Measurements from ENCODE around the gene ABCA12.

Gene ABCA12

DNA sequence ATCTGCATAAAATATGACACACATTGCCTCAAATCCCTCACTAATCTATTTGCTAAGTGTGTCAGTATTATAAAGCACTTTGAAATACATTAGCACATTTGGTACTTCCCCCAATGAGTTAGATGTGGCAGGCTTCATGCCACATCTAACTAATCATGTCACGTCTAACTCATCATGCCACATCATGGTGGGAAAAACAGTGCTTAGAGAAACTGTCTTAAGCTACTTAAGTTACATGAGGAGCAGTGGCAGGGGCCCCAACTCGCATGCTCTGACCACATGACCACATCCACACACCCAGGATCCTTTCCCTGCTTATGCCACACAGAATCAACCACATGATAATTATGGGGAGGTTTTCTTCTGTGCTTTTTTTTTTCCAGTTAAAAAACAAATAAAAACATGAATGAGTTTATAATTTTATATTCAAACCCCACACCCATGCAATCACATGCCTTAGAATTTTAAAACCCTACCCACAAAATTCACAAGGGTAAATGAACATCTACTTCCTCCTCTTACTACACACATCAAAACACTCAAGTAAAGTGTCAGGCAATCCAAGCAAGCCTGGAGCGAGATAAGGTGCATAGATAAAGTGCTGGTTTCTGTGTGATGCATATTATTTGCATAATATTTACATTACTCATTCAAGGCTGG is 1.6 kb downstream of the ABCA12 start:
- DNase-seq: no peak

DNA sequence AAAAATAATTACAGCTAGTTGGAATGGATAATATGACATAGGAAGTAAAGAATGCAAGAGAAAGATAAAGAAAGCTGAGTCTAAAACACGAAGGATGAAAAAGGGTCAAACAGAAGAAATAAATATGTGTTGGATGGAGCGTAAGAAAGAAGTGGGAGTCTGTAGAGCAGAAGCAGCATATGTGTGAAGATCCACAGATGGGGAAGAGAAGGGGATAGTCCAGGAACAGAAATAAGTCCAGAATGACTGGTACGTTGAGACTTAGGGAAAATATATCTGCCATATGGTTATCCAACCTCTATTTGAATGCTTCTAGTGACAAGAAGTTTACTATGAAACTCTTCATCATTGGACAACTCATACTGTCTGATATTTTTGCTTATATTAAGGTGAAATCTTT is 18.0 kb downstream of the ABCA12 start:
- no peak for DNase-seq

DNA sequence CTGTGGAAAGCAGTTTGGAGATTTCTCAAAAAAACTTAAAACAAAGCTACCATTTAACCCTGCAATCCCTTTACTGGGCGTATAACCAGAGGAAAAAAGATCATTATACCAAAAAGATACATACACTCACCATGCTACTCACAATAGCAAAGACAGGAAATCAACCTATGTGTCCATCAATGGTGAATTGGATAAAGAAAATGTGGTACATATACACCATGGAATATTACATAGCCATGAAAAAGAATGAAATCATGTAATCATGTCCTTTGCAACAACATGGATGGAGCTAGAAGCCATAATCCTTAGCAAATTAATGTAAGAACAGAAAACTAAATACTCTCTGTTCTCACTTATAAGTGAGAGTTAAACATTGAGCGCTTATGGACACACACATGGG is 18.6 kb downstream of the ABCA12 start:
- DNase-seq: no peak

DNA sequence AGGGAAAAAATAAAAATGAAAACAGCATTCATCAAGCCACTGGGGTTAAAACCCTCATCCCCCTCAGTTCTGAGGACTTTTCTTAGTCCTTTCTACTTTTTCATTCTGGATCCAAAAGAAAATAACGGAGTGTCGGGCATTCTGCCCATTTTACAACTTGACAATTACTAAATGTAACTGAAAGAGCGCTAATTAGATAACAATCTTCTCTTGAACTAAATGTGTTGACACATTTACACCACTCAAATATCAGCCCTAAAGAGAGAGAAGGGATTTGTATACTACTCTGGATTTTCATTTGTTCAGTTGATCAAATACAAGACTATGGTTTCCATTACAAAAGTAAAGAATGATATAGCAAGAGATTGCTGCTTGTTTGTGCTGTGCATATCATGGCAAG is 27.5 kb downstream of the ABCA12 start:
- no peak for DNase-seq

DNA sequence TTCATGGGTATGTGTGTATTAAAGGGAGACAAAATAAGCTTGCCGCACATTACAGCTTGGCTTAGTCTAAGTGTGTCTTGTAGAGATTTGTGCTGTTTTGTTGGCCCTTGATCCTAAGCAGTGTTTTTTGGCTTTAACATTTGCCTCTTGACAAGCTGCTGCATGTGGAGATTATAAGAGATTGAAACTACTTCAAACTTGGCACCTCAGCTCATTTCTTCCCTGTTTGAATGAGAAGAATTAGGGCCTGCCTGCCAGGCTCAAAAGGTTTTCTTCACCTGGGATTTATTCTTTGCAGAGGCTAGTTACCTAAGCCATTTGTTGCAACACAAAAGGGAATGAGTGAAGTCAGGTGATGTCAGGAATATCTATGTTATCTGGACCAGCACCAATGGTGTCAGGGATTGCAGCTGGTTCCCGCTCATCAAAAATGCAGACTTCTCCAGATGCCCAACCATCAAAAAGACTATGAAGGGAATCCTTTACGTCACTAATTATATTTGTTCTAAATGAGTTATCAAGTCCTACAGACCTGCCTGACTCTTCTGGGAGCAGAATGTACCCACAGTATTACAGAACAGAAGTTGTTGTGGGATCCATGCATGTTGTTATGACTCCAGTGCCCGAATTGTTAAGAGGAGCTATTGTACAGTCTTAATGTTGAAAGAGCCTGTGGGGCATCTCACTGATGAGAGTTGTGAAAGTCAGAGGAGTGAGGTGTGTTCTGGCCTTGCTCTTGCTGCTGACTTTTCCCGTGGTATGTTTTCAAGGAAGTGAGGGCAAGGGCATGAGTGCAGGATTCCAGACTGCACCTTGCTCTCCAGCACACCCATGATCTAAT is 31.0 kb downstream of the ABCA12 start:
- no peak for DNase-seq

DNA sequence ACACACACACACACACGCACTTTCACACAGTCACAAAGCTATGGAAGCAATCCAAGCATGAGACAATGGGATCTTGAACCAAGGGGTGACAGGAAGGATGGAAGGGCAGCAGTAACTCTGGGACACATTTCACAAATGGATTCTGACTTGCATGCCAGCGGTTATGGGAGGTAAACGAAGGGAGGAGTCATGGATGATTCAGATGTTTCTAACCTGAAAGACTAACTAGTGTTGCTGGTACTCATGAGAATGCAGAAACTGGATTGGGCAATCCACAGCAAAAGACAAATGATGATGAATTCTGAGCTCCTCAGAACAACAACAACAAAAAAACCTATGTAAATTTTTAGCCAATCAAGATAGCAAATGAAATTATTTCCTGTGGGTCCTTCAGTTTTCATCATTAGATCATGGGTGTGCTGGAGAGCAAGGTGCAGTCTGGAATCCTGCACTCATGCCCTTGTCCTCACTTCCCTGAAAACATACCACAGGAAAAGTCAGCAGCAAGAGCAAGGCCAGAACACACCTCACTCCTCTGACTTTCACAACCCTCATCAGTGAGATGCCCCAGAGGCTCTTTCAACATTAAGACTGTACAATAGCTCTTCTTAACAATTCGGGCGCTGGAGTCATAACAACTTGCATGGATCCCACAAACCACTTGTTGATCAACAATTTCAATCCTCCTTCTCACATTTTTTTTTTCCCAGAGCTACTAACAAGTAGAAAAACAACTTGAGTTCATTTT is 32.6 kb downstream of the ABCA12 start:
- DNase-seq: no peak

DNA sequence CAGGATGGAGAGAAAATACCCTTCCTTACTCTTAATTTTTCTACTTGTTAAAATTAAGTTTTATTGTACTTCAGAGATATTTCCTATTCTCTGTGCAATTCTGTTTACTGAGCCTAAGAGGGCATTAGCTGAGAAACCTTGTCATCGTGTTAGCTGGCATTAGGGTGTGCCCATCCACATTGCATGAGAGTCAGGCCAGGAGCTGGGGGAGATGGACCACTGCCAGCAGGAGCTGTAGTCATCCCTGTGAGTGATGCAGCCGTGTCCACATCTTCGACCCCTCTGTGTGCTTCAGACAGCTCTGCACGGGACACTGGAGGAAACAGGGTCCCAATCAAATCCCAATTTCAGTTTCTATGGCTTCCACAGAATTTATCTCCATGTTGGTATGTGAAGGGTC is 34.2 kb downstream of the ABCA12 start:
- no peak for DNase-seq

DNA sequence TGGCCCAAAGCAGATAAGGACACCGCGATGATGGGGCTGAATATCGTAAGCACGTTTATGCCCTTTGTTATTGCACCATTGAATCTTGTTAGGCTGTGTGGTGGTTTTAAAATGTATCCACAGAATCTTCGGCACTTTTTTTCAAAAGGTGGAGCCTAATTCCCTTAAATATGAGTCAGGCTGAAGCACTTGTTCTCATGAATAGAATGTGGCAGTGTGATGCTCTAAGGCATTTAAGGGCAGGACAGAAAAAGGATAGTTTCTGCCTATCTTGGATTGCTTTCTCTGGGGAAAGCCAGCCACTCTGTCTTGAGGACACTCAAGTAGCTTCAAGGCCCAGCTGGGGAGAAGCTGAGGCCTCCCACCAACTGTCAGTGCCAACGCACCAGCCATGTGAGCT is 39.6 kb downstream of the ABCA12 start:
- DNase-seq: no peak

DNA sequence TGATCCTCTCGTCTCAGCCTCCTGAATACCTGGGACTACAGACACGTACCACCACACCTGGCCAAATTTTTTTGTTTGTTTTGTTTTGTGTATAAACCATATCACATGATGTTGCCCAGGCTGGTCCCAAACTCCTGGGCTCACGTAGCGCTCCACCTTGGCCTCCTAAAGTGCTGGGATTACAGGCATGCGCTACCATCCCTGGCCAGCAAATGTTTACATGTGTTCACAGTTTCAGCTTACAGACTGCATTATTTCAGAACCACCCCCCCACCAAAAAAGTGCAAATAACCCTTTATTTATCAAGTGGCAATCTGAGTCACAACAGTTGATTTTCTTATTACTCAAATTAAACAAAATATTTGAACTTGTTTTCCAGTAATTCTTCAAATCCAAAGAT is 54.3 kb downstream of the ABCA12 start:
- no peak for DNase-seq

DNA sequence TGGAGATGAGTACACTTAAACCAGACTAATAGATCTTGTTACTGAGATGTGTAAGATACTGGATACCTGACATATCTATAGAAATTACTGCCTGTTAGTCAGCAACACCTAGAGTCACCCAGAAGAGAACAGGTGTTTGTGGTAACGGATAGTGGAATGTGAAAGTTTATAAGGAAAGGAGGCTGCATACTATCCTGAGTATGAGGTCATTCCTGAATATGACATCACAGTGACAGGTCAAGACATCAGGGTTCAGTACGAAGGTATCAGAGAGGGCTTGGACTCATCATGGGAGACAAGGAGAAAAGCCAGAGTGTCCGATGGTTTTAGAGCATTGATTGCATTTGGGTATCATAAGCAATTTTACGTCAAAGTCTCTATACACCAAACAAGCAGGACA is 55.3 kb downstream of the ABCA12 start:
- DNase-seq: no peak

DNA sequence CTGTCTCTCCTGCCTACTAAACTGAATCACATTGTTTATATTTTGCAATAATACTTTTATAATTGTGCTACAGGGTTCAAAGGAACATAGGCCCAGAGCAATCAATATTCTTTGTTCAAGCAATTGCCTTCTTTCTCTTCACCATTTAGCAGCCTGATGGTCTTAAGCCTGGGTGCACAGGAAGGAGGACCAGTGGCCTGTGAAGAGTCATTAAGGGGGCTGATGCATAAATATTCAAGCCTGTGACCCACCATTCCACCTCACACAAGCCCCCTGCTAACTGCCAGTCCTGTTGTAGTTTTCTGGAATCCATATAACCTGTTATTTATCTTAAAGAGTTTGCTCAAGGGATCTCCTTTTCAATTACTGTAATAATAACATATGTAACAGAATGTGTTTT is 56.0 kb downstream of the ABCA12 start:
- DNase-seq: no peak

DNA sequence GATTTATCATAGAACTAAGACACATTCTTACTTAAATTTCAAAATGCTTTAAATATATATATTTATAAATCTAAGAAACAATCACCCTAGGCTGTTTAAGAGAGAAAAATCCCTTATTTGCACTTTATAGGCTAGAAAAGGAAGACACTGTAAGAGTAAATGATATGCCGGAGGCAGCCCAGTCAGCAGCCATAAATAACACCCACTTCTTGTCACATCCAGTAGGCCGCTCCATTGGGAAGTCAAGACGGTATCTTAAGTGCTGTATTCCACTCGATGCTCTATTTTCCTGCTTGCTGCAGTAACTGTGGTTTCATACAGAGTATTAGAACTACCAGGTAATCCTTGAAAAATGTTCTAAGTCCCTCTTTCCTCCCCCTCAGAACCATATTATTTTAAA is 57.9 kb downstream of the ABCA12 start:
- no peak for DNase-seq

DNA sequence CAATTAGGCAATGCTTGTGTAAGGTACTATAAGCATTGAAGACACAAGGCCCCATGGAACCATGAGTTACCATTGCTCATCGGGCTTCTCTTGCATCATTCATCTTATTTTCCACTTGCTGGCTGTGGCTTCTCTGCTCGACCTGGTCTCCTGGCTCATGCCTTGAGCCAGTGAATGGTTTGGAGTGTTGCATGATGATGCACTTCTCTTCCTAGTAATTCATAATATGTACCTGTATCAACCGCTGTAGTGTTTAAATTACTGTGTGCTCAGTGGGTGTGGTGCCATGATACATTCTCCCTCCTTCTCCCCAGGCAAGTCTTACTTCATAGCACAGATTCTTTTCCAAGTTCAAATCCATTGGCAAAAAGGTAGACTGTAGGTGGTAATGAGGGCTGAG is 66.8 kb downstream of the ABCA12 start:
- no peak for DNase-seq

DNA sequence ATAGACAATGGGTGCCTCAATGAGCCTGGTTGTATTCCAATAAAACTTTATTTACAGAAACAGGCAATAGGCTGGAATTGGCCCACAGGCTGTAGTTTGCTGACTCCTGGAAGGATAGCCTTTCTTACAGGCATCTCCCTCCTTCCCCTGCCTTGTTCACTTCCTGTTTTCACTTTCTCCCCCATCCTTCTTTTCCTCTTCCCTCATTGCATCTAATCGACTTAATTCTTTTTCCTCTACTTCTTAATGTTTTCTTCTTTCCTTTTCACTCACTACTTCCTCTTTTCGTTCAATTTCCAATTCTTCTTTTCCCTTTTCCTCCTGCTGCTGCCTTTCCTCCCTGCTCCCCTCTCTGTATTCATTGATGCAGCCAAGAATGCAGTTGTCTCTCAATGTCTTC is 70.0 kb downstream of the ABCA12 start:
- no peak for DNase-seq

DNA sequence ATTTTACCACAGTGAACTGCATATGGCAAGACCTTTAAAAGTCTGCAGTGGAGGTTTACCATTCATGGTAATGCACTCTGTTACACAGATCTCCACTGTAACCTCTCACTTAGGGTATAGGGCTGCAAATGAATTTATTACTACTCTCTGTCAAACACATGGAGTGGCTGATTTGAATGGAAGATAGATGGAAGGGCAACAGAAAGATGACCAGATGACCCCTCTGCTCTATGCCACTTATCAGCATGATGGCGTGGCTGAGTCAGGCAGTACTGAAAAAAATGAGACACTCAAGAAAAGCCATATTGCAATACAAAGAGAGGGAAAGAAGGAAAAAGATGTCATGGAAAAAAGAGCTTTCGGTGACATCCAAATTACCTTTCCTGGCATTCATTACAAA is 72.3 kb downstream of the ABCA12 start:
- no peak for DNase-seq

DNA sequence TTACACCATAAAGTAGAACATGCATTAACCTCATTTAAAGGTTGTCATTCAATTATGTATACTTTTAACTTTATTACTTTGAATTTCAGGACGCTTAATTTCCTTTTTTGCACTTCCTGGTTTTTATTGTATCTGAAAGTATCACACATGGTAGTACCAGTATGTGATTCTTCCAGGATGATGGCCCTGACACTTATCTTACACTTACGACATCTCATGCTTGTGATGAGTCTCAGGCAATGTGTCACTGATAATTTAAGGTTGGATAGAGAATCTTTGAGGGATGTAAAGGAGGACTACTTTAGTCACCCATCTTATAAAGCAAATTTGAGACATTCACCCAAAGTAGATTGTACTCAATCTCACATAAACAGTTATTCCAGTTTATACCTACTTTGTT is 74.9 kb downstream of the ABCA12 start:
- DNase-seq: no peak

DNA sequence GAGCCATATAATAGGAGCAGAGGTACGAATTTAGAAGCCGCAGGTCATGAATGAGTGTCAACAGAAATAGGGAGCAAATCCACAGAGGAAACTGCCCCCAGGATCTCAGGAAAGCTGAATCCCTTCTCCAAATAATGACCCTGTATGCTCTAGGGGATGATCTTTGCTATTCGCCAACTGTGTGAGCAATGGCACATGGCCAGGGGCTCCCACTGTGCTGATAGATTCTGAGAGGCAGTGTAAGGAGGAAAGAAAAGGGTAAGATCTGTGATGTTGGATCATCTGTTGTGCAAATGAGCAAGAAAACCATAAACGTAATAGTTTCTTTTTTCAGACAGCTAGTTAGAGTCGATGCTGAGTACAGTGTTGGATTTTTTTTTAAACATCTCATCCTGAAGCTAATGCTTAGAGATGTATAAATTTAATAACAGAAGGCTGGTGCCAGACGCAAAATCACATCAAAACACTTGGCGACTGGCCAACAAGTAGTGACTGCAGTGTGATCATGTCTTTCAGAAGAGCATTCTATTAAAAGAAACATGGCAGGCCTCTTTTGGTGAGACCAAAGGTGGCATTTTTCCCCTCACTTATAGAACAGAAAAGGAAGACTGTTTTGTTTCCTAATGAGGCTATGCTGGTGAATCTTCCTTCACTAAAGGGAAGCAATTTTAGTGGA is 77.4 kb downstream of the ABCA12 start:
- DNase-seq: peak; percentile 25 to 29

DNA sequence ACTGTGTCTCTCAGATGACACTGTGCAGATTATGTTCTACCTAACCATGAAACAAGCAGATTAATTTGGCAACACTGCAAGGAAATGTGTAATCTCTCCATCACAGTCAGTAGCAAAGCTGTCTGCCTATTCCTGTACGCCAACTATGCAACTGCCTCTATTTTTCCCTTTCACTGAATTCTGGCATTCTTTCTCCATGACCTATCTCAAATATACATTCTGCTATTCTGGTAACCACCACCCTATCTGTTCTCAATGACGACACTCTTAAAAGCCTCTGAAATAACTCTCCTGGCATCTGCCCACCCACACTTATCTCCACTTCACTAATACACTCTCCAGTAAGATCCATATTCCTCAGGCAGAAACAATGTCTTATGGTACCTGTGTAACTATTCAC is 78.7 kb downstream of the ABCA12 start:
- DNase-seq: no peak

DNA sequence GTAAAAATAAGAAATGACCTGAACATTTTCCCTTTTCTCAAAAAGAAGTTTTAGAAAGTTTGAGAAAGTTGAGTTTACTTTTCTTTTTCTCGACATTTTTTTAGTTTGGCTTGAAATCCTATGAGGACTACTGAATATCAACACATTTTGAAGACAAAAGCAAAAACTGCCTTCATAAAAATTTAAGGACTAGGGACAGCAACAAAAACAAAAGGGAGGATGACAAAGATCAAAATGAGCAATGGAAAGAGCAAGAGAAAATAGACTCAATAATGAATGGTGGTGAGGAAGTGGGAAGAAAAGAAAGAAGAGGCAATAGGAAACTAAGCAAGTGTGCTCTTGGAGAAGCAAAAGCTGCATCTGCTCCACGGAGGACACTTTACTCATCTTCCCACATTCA is 82.5 kb downstream of the ABCA12 start:
- no peak for DNase-seq

DNA sequence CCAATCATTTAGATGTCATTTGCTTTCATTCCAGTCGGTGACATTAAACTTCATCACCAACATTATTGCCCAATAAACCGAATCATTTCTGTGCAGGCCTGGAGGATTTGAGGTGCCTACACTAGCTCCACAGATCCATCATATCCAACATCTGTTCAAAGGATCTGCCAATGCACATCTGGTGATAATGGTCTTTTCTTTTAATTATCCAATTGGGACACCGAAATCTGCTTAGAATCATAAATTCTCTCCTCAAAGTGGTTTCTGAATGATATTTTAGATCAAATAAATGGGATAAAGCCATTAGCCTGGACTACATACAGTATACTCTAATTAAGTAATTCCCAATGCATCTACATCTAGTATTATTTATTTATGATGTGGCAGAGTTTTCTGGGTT is 85.6 kb downstream of the ABCA12 start:
- DNase-seq: no peak

DNA sequence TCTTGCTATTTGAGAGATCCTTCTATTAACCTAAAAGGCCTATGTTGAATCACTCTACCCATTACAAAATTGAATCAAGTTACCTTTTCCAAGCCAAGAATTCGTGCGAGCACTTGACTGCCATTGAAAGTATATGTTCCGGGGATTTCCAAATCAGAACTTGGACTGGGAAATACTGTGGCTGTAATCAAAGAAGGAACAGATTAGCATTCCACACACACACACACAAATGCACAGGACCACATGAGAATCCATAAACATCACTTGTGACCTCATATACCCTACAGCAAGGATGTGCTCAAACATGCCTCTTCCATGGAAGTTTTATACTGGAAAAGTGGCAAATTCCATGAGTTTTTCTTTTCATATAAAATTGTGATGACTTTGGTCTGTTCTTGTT is 86.0 kb downstream of the ABCA12 start:
- no peak for DNase-seq

DNA sequence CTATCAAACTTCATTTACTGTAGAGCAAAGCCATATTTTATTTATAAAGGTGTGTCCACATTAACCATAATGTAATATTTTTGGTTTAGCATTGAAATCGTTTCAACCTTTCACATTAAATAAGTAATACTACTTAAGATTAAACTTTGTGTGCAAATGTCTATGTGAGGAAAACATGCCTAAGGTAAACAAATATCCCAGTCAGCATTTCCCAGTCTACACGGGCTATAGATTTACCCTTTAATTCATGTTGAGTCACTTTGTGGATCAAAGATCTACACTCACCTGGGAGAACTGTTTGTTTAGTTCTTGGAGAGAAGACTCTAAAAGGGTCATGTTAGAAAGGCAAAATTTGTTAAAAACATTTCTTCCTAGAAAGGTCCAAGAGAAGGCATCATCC is 89.1 kb downstream of the ABCA12 start:
- DNase-seq: no peak

DNA sequence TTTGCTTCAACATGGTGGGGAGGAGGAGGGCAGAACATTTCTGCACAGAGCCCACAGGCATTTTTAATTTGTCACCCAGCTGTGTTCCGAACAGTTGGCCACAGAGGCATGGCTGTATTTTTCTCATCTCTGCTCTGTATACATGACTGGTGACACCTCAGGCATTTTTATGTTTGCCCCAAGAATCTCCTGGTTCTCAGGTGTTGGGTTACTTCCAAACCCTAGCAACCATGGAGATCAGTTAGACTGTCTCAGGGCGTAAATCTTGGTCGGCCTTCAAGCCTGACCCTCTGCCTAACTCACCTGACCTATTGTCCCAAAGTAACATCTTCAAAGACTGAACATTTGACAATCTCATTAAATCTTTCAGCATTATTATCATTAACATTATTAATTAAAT is 100.0 kb downstream of the ABCA12 start:
- DNase-seq: no peak

DNA sequence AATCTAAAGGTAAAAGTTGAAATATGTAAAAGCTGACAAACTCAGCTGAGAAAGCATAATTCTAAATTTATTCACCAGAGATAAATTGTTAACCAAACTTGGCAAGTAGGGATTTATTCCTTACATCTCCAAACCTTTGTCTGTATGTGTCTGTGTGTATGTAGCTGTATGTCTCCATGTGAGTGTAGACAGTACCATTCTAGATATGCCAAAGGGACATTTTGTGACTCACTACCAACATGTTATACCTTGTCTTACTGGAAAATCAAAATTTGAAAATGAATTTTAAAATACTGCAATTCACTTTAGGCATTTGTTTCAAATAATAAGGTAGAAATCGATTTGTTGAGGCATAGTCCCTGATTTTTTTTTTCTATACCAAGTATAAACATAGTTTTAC is 102.1 kb downstream of the ABCA12 start:
- DNase-seq: no peak
